Measurements from ENCODE around the gene OR8A1.

Gene OR8A1

GRCh38 chr11:124569697-124570096 lies at the start of gene OR8A1:
Gene OR8A1 (plus strand): TSS chr11:124569997. CDS start chr11:124570120, 123 bp downstream.
- FAIRE-seq: no peak

GRCh38 chr11:124520550-124520854 lies 49.3 kb upstream of the OR8A1 start:
- FAIRE-seq: no peak

- no peak for FAIRE-seq
Measured at GRCh38 chr11:124533626-124534025, 36.2 kb upstream of the OR8A1 start.

GRCh38 chr11:124534051-124534450 lies 35.7 kb upstream of the OR8A1 start:
- FAIRE-seq: no peak

- no peak for FAIRE-seq
Measured at GRCh38 chr11:124535552-124536232, 34.1 kb upstream of the OR8A1 start.

- FAIRE-seq: no peak
Measured at GRCh38 chr11:124536520-124536919, 33.3 kb upstream of the OR8A1 start.

- no peak for FAIRE-seq
Measured at GRCh38 chr11:124538019-124538418, 31.8 kb upstream of the OR8A1 start.

- no peak for FAIRE-seq
Measured at GRCh38 chr11:124541204-124541603, 28.6 kb upstream of the OR8A1 start.

GRCh38 chr11:124543145-124543544 lies 26.7 kb upstream of the OR8A1 start:
- FAIRE-seq: no peak

- no peak for FAIRE-seq
Measured at GRCh38 chr11:124543554-124543953, 26.2 kb upstream of the OR8A1 start, which contains the start of gene OR8B12. Gene OR8B12 (minus strand): TSS chr11:124543654. CDS start chr11:124543654, 0 bp downstream.

- no peak for FAIRE-seq
Measured at GRCh38 chr11:124551189-124551588, 18.6 kb upstream of the OR8A1 start.

GRCh38 chr11:124551987-124552386 lies 17.8 kb upstream of the OR8A1 start:
- FAIRE-seq: no peak

GRCh38 chr11:124556828-124557227 lies 13.0 kb upstream of the OR8A1 start:
- no peak for FAIRE-seq

GRCh38 chr11:124570160-124570559 lies 363 bp downstream of the OR8A1 start:
- FAIRE-seq: no peak

GRCh38 chr11:124577716-124578427 lies 8.1 kb downstream of the OR8A1 start:
- FAIRE-seq: no peak

- no peak for FAIRE-seq
Measured at GRCh38 chr11:124578761-124579160, 9.0 kb downstream of the OR8A1 start.

GRCh38 chr11:124581817-124582216 lies 12.0 kb downstream of the OR8A1 start:
- FAIRE-seq: no peak

GRCh38 chr11:124582565-124582964 lies 12.8 kb downstream of the OR8A1 start:
- FAIRE-seq: no peak

- FAIRE-seq: no peak
Measured at GRCh38 chr11:124583781-124584180, 14.0 kb downstream of the OR8A1 start.

- no peak for FAIRE-seq
Measured at GRCh38 chr11:124584681-124585372, 15.0 kb downstream of the OR8A1 start.

- no peak for FAIRE-seq
Measured at GRCh38 chr11:124586238-124586860, 16.6 kb downstream of the OR8A1 start.

GRCh38 chr11:124591430-124591829 lies 21.6 kb downstream of the OR8A1 start:
- FAIRE-seq: no peak

- no peak for FAIRE-seq
Measured at GRCh38 chr11:124592627-124593026, 22.8 kb downstream of the OR8A1 start.

Measured in endometrium (tissue), 2 donors.